ENCODE results near the gene EPS8L1.

The EPS8L1 gene

GRCh38 chr19:55112777-55113569 is 37.3 kb downstream of the EPS8L1 start:
- Histone ChIP-seq H3K9ac (ENCODE audit: low read depth, low read length) (no peak overlapping the region), H3K4me1 (ENCODE audit: control insufficient read depth, insufficient read depth, low read length) (peaks cover 11% of the 10 kb centered on the region), H3K4me3 (ENCODE audit: low read depth, low read length) (no peak overlapping the region), H3K9me3 (ENCODE audit: control insufficient read depth, insufficient read depth, low read length) (no peaks in the 10 kb centered on the region), H3K36me3 (ENCODE audit: control insufficient read depth, insufficient read depth, low read length) (peaks cover 11% of the 10 kb centered on the region), H3K27ac (ENCODE audit: low read depth, low read length) (peak overlapping the region; percentile 77), H3K27me3 (ENCODE audit: control insufficient read depth, insufficient read depth, low read length) (no peaks in the 10 kb centered on the region)

GRCh38 chr19:55113570-55114039 is 37.9 kb downstream of the EPS8L1 start:
- Histone ChIP-seq H3K9me3 (ENCODE audit: control insufficient read depth, insufficient read depth, low read length) (no peaks in the 10 kb centered on the region), H3K4me1 (ENCODE audit: control insufficient read depth, insufficient read depth, low read length) (peaks cover 11% of the 10 kb centered on the region), H3K27me3 (ENCODE audit: control insufficient read depth, insufficient read depth, low read length) (no peaks in the 10 kb centered on the region), H3K36me3 (ENCODE audit: control insufficient read depth, insufficient read depth, low read length) (peaks cover 11% of the 10 kb centered on the region), H3K4me3 (ENCODE audit: low read depth, low read length) (no peak overlapping the region), H3K9ac (ENCODE audit: low read depth, low read length) (no peak overlapping the region), H3K27ac (ENCODE audit: low read depth, low read length) (peak overlapping the region; percentile 77)

DNA sequence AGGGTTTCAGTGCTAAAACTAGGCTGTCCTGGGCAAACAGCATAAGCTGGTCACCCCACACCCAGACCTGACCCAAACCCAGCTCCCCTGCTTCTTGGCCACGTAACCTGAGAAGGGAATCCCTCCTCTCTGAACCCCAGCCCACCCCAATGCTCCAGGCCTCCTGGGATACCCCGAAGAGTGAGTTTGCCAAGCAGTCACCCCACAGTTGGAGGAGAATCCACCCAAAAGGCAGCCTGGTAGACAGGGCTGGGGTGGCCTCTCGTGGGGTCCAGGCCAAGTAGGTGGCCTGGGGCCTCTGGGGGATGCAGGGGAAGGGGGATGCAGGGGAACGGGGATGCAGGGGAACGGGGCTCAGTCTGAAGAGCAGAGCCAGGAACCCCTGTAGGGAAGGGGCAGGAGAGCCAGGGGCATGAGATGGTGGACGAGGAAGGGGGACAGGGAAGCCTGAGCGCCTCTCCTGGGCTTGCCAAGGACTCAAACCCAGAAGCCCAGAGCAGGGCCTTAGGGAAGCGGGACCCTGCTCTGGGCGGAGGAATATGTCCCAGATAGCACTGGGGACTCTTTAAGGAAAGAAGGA is 39.0 kb downstream of the EPS8L1 start:
- no peaks in the 10 kb centered on the region for H3K27me3 ChIP-seq (ENCODE audit: control insufficient read depth, insufficient read depth, low read length)
- peaks cover 6% of the 10 kb centered on the region for H3K36me3 ChIP-seq (ENCODE audit: control insufficient read depth, insufficient read depth, low read length)
- H3K4me3 ChIP-seq (ENCODE audit: low read depth, low read length), result no peak overlapping the region
- H3K9me3 ChIP-seq (ENCODE audit: control insufficient read depth, insufficient read depth, low read length), result no peaks in the 10 kb centered on the region
- no peak overlapping the region for H3K27ac ChIP-seq (ENCODE audit: low read depth, low read length)
- H3K4me1 ChIP-seq (ENCODE audit: control insufficient read depth, insufficient read depth, low read length), result peaks cover 11% of the 10 kb centered on the region
- no peak overlapping the region for H3K9ac ChIP-seq (ENCODE audit: low read depth, low read length)

DNA sequence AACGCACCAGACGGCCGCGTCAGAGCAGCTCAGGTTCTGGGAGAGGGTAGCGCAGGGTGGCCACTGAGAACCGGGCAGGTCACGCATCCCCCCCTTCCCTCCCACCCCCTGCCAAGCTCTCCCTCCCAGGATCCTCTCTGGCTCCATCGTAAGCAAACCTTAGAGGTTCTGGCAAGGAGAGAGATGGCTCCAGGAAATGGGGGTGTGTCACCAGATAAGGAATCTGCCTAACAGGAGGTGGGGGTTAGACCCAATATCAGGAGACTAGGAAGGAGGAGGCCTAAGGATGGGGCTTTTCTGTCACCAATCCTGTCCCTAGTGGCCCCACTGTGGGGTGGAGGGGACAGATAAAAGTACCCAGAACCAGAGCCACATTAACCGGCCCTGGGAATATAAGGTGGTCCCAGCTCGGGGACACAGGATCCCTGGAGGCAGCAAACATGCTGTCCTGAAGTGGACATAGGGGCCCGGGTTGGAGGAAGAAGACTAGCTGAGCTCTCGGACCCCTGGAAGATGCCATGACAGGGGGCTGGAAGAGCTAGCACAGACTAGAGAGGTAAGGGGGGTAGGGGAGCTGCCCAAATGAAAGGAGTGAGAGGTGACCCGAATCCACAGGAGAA is 39.9 kb downstream of the EPS8L1 start:
- peaks cover 6% of the 10 kb centered on the region for H3K36me3 ChIP-seq (ENCODE audit: control insufficient read depth, insufficient read depth, low read length)
- no peak overlapping the region for H3K27ac ChIP-seq (ENCODE audit: low read depth, low read length)
- peak overlapping the region; percentile 75 for H3K4me3 ChIP-seq (ENCODE audit: low read depth, low read length)
- H3K9me3 ChIP-seq (ENCODE audit: control insufficient read depth, insufficient read depth, low read length), result no peaks in the 10 kb centered on the region
- peaks cover 11% of the 10 kb centered on the region for H3K4me1 ChIP-seq (ENCODE audit: control insufficient read depth, insufficient read depth, low read length)
- no peak overlapping the region for H3K9ac ChIP-seq (ENCODE audit: low read depth, low read length)
- no peaks in the 10 kb centered on the region for H3K27me3 ChIP-seq (ENCODE audit: control insufficient read depth, insufficient read depth, low read length)

DNA sequence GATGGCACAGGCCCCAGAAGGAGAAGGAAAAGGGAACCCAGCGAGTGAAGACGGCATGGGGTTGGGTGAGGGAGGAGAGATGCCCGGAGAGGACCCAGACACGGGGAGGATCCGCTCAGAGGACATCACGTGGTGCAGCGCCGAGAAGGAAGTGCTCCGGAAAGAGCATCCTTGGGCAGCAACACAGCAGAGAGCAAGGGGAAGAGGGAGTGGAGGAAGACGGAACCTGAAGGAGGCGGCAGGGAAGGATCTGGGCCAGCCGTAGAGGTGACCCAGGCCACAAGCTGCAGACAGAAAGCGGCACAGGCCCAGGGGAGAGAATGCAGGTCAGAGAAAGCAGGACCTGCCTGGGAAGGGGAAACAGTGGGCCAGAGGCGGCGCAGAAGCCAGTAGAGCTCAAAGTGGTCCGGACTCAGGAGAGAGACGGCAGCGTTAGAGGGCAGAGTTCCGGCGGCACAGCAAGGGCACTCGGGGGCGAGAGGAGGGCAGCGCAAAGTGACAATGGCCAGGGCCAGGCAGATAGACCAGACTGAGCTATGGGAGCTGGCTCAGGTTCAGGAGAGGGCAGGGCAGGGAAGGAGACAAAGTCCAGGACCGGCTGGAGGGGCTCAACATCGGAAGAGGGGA is 40.7 kb downstream of the EPS8L1 start:
- H3K27me3 ChIP-seq (ENCODE audit: control insufficient read depth, insufficient read depth, low read length), result no peaks in the 10 kb centered on the region
- H3K9ac ChIP-seq (ENCODE audit: low read depth, low read length), result peak overlapping the region; percentile 31; the same call in 1 of the 2 replicates
- peaks cover 11% of the 10 kb centered on the region for H3K4me1 ChIP-seq (ENCODE audit: control insufficient read depth, insufficient read depth, low read length)
- H3K9me3 ChIP-seq (ENCODE audit: control insufficient read depth, insufficient read depth, low read length), result no peaks in the 10 kb centered on the region
- peaks cover 6% of the 10 kb centered on the region for H3K36me3 ChIP-seq (ENCODE audit: control insufficient read depth, insufficient read depth, low read length)
- peak overlapping the region; percentile 75 for H3K4me3 ChIP-seq (ENCODE audit: low read depth, low read length)
- peak overlapping the region; percentile 17 for H3K27ac ChIP-seq (ENCODE audit: low read depth, low read length)

DNA sequence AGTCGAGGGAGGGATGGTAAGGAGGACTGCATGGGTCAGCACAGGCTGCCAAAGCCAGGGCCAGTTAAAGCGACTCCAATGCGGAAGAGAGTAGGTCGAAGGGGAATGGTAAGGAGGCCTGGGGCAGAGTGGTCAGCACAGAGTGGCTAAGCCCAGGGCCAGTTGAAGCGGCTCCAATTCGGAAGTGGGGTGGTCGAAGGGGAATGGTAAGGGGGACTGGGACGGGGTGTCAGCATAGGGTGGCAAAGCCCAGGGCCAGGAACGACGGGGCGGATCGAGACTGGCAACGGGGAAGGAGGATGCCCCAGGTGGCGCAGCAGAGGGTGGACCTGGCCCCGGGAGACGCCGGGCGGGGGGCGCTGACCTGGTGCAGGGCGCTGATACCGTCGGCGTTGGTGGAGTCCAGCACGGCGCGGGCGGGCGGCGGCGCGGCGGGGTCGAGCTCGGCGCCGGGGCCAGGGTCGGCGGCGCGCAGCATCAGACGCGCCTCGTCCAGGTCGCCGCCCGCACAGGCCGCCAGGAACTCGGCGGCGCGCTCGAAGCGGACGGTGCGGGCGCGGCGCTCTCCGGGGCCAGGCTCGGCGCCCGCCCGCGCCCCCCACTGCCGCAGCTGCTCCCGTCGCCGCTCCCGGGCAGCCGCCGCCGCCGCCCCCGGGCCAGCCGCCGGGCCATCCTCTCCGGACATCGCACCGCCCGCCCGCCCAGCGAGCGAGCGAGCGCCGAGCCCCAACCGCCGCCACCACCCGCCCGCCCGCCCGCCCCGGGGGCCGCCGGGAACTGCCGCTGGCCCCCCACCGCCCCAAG is 41.4 kb downstream of the EPS8L1 start, which contains the start of gene PPP1R12C:
Gene PPP1R12C (minus strand): TSS at position 779 of the 804 bp plus-strand sequence. CDS start 94 bp downstream, at position 685.
- peaks cover 11% of the 10 kb centered on the region for H3K4me1 ChIP-seq (ENCODE audit: control insufficient read depth, insufficient read depth, low read length)
- no peaks in the 10 kb centered on the region for H3K27me3 ChIP-seq (ENCODE audit: control insufficient read depth, insufficient read depth, low read length)
- peak within 1 kb of the TSS; percentile 17 for H3K27ac ChIP-seq (ENCODE audit: low read depth, low read length)
- peak within 1 kb of the TSS; percentile 36 for H3K9ac ChIP-seq (ENCODE audit: low read depth, low read length)
- peak within 1 kb of the TSS; percentile 75 for H3K4me3 ChIP-seq (ENCODE audit: low read depth, low read length)
- no peaks in the 10 kb centered on the region for H3K9me3 ChIP-seq (ENCODE audit: control insufficient read depth, insufficient read depth, low read length)
- peaks cover 6% of the 10 kb centered on the region for H3K36me3 ChIP-seq (ENCODE audit: control insufficient read depth, insufficient read depth, low read length)

DNA sequence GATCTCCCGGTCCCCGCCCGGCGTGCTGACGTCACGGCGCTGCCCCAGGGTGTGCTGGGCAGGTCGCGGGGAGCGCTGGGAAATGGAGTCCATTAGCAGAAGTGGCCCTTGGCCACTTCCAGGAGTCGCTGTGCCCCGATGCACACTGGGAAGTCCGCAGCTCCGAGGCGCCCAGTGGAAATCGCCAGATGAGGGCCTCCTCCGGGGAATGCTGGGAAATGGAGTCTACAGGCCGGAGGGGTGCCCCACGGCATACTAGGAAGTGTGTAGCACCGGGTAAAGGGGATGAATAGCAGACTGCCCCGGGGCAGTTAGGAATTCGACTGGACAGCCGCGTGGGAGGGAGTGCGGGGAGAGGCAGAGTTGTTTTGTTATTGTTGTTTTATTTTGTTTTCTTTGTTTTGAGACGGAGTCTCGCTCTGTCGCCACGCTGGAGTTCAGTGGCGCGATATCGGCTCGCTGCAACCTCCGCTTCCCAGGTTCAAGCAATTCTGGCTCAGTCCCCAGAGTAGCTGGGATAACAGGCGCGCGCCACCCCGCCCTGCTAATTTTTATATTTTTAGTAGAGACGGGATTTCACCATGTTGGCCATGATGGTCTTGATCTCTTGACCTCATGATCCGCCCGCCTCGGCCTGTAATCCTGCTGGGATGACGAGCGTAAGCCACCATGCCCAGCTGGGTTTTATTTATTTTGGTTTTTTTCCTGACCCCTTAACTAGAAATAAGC is 42.2 kb downstream of the EPS8L1 start:
- H3K27ac ChIP-seq (ENCODE audit: low read depth, low read length), result no peak overlapping the region
- H3K4me3 ChIP-seq (ENCODE audit: low read depth, low read length), result peak overlapping the region; percentile 74

GRCh38 chr19:55118401-55118991 is 42.8 kb downstream of the EPS8L1 start:
- Histone ChIP-seq H3K36me3 (ENCODE audit: control insufficient read depth, insufficient read depth, low read length) (no peaks in the 10 kb centered on the region), H3K4me1 (ENCODE audit: control insufficient read depth, insufficient read depth, low read length) (peaks cover 6% of the 10 kb centered on the region; the same call in 1 of the 2 replicates), H3K9me3 (ENCODE audit: control insufficient read depth, insufficient read depth, low read length) (no peaks in the 10 kb centered on the region), H3K9ac (ENCODE audit: low read depth, low read length) (peak overlapping the region; percentile 36), H3K27me3 (ENCODE audit: control insufficient read depth, insufficient read depth, low read length) (no peaks in the 10 kb centered on the region), H3K4me3 (ENCODE audit: low read depth, low read length) (peak overlapping the region; percentile 74), H3K27ac (ENCODE audit: low read depth, low read length) (no peak overlapping the region)

More for the DNA sequence above, 42.2 kb downstream of the EPS8L1 start:
- Histone ChIP-seq H3K9me3 (ENCODE audit: control insufficient read depth, insufficient read depth, low read length) (no peaks in the 10 kb centered on the region), H3K4me1 (ENCODE audit: control insufficient read depth, insufficient read depth, low read length) (peaks cover 11% of the 10 kb centered on the region), H3K9ac (ENCODE audit: low read depth, low read length) (peak overlapping the region; percentile 36), H3K36me3 (ENCODE audit: control insufficient read depth, insufficient read depth, low read length) (no peaks in the 10 kb centered on the region), H3K27me3 (ENCODE audit: control insufficient read depth, insufficient read depth, low read length) (no peaks in the 10 kb centered on the region)

DNA sequence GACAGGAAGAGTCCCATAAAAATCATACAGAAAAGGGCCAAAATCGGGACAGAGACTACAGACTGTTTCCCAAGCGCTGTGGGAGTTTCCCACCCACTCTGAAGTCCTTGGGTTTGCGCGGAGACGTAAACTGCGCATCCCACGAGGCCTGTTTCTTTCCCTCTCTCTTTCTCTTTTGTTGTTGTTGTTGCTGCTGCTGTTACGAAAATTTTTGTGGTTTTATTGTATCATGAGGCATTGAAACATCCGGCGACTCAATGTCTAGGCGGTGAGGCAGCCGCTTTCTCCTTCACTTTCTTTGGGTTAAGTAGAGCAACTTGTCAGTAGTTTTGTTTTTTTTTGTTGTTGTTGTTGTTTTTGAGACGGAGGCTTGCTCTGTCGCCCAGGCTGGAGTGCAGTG is 43.4 kb downstream of the EPS8L1 start:
- Histone ChIP-seq H3K9me3 (ENCODE audit: control insufficient read depth, insufficient read depth, low read length) (no peaks in the 10 kb centered on the region), H3K4me1 (ENCODE audit: control insufficient read depth, insufficient read depth, low read length) (0 out of 2 replicates have a peak, but pooled peaks cover 6% of the 10 kb centered on the region), H3K4me3 (ENCODE audit: low read depth, low read length) (peak overlapping the region; percentile 74), H3K36me3 (ENCODE audit: control insufficient read depth, insufficient read depth, low read length) (no peaks in the 10 kb centered on the region), H3K27me3 (ENCODE audit: control insufficient read depth, insufficient read depth, low read length) (no peaks in the 10 kb centered on the region), H3K9ac (ENCODE audit: low read depth, low read length) (0 out of 2 replicates have a peak overlapping the region, but pooled peaks have one; percentile 23), H3K27ac (ENCODE audit: low read depth, low read length) (no peak overlapping the region)
